Tibial artery (tissue), 4 donors: Measurements from ENCODE around the gene PDLIM7.

Experiments used
- DNase-seq, 2 donors: peaks; one replicate each; pipeline ENCODE4 v3.0.0-alpha.2; 2019
- H3K27ac ChIP-seq, 2 donors: fragments of 200-600 bp; sonication (generic) in 1 of 2; 1 replicate in 1 of 2; 2 replicates in 1 of 2; pipeline ENCODE4 v1.5.1; 2018 to 2019; ENCODE audit warnings: mild to moderate bottlenecking in 1 of 2
- H3K27me3 ChIP-seq, 2 donors: fragments of 200-600 bp; sonication (generic) in 1 of 2; one replicate each; pipeline versions ENCODE4 v1.5.1 to v1.6.0; 2016 to 2019
- H3K36me3 ChIP-seq, 3 donors: fragments of 200-600 bp; sonication (generic) in 2 of 3; one replicate each; pipeline ENCODE4 v1.5.1; 2016 to 2019; ENCODE audit warnings: mild to moderate bottlenecking in 2 of 3
- H3K4me1 ChIP-seq, 4 donors: fragments of 200-600 bp; sonication (generic) in 2 of 4; 1 replicate in 3 of 4; 2 replicates in 1 of 4; pipeline ENCODE4 v1.5.1; 2016 to 2019
- H3K4me3 ChIP-seq, 2 donors: fragments of 200-600 bp; sonication (generic) in 1 of 2; 1 replicate in 1 of 2; 2 replicates in 1 of 2; pipeline ENCODE4 v1.5.1; 2018 to 2019; ENCODE audit warnings: mild to moderate bottlenecking in 2 of 2
- H3K9me3 ChIP-seq, 3 donors: fragments of 200-600 bp; sonication (generic) in 1 of 3; one replicate each; pipeline ENCODE4 v1.5.1; 2016 to 2019
- intact Hi-C: fragments of 100-400 bp; cut with DNase I; formaldehyde crosslinking; loops from one replicate; pipeline ENCODE4 v1.15.0; 2023; ENCODE audit warnings: low total_unique reads
- TF ChIP-seq, protein P1 (sequence below), 2 experiments: fragments of 200-600 bp in 1 of 2; fragments of 450-650 bp in 1 of 2; IDR thresholded peaks; one replicate each; pipeline ENCODE4 v1.5.1; 2017 to 2019; ENCODE audit warnings: antibody characterized with exemption in 2 of 2, mild to moderate bottlenecking in 1 of 2, moderate library complexity in 1 of 2

Gene PDLIM7

DNA sequence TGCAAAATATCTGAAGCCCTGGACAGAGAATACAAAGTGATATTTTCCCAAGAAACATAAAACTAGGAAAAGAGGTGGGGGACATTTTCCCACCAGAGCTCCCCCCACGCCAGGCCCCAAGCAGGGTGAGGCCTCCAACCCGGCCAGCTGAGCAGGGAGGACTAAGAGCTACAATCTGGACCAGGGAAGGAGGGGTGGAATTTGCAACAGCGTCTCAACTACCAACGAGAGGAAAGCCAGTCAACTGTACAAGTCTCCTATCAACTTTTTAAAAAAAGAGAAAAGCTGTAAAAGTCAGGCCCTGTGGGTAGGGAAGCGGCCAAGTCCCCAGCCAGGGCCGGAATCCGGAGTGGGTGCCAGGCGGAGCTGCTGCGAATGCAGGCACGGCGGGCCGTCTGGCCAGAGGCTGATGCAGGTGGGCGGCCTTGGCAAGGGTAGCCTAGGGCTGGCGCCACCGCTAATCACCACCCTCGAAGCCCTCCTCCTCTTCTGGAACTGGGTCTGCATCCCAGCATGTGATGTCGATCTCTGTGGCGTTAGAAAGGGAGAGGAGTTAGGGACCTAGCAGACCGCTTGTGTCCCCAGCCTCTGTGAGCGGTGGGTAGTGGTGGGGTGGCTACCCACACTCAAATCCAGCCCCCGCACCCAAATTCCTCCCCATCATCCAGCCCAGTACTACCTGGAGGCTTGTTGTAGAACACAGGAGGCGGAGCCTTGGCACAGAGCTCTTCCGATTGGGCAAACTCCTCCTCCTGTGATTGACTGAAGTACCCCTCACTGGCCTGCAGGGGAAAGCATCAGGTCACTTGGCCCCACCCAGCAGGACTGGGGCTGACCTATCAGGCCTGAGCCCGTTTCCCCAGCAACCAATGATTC, 40.2 kb downstream of the PDLIM7 start:
- H3K27me3 ChIP-seq, result peaks cover 0 to 10% of the 10 kb centered on the region in 2 donors
- intact Hi-C loops, result loop anchor here (2.0 kb wide), 1 partner anchor 36 kb away; no protein-coding TSS in a partner anchor
- H3K4me3 ChIP-seq, result no peak overlapping the region
- H3K27ac ChIP-seq, result peak overlapping the region; percentile 62 to 79
- H3K4me1 ChIP-seq, result peaks cover 0 to 45% (median 31%) of the 10 kb centered on the region in 4 donors
- H3K9me3 ChIP-seq, result no peaks in the 10 kb centered on the region
- H3K36me3 ChIP-seq, result peaks cover 0 to 30% (median 30%) of the 10 kb centered on the region in 3 donors
- TF ChIP-seq, protein P1, sequence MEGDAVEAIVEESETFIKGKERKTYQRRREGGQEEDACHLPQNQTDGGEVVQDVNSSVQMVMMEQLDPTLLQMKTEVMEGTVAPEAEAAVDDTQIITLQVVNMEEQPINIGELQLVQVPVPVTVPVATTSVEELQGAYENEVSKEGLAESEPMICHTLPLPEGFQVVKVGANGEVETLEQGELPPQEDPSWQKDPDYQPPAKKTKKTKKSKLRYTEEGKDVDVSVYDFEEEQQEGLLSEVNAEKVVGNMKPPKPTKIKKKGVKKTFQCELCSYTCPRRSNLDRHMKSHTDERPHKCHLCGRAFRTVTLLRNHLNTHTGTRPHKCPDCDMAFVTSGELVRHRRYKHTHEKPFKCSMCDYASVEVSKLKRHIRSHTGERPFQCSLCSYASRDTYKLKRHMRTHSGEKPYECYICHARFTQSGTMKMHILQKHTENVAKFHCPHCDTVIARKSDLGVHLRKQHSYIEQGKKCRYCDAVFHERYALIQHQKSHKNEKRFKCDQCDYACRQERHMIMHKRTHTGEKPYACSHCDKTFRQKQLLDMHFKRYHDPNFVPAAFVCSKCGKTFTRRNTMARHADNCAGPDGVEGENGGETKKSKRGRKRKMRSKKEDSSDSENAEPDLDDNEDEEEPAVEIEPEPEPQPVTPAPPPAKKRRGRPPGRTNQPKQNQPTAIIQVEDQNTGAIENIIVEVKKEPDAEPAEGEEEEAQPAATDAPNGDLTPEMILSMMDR (IDR thresholded peaks at IDR 0.05), result peak; percentile 86 to 92
- peak; percentile 90 to 94 for DNase-seq

DNA sequence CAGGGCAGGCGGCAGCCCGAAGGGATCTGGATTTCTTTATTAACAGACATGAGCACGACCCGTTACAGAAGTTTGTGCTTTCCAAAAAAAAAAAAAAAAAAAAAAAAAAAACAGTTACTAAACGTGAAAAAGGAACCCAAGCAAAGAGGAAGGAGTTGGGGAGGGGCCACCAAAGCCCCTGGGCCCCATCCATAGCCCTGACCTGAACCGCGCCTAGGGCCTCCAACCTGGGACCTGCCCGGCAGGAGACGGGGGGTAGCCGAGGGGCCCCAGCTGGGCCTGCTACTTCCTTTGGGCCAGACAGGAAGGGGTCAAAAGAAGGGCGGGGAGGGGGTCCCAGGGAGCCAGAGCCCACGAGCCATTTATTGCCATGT, 40.8 kb downstream of the PDLIM7 start:
- Histone ChIP-seq H3K4me3 (no peak overlapping the region), H3K36me3 (peaks cover 0 to 30% (median 27%) of the 10 kb centered on the region in 3 donors), H3K27me3 (peaks cover 0 to 16% of the 10 kb centered on the region in 2 donors), H3K9me3 (no peaks in the 10 kb centered on the region), H3K27ac (peak overlapping the region; percentile 62 to 79), H3K4me1 (peaks cover 0 to 45% (median 31%) of the 10 kb centered on the region in 4 donors)
- TF ChIP-seq, protein P1 (IDR thresholded peaks at IDR 0.05), result no peak
- intact Hi-C loops, result loop anchor here (2.0 kb wide), 1 partner anchor 36 kb away; no protein-coding TSS in a partner anchor
- DNase-seq, result no peak

DNA sequence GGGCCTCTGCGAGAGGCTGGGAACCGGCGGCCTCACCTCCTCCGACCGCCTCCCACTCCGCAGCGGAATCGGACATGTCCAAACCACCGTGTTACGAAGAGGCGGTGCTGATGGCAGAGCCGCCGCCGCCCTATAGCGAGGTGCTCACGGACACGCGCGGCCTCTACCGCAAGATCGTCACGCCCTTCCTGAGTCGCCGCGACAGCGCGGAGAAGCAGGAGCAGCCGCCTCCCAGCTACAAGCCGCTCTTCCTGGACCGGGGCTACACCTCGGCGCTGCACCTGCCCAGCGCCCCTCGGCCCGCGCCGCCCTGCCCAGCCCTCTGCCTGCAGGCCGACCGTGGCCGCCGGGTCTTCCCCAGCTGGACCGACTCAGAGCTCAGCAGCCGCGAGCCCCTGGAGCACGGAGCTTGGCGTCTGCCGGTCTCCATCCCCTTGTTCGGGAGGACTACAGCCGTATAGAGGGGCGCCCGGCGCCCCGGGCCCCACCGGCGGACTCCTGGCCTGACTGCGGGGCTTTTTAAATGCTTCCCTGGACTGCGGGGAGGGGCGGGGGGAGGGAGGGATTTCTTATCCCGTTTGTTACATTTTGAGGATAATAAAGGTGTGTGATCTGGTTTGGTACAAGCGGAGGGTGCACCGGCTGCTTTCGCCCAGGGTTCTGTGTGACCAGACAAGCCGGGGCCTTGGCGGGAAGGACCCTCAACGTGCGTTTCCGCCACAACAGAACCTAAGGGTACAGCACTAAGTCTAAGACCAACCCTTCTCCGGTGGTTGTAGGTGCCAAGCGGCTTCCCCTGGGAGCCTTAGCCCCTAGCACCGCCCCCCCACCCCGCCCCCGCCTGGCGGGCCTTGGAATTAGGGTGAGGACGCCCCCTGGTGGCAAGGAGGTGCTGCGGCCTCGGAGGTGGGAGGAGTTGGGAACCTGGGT, 41.5 kb downstream of the PDLIM7 start:
- Histone ChIP-seq H3K36me3 (peaks cover 0 to 30% (median 27%) of the 10 kb centered on the region in 3 donors), H3K27ac (peak overlapping the region; percentile 62 to 79), H3K4me1 (peaks cover 0 to 45% (median 31%) of the 10 kb centered on the region in 4 donors), H3K9me3 (no peaks in the 10 kb centered on the region), H3K4me3 (peak overlapping the region; percentile 56 to 62), H3K27me3 (peaks cover 0 to 18% of the 10 kb centered on the region in 2 donors)
- DNase-seq, result peak; percentile 94 to 97
- TF ChIP-seq, protein P1 (IDR thresholded peaks at IDR 0.05), result peak; percentile 77 to 97
- intact Hi-C loops, result loop anchor here (2.0 kb wide), 3 partner anchors 37 to 51 kb away; no protein-coding TSS in a partner anchor

DNA sequence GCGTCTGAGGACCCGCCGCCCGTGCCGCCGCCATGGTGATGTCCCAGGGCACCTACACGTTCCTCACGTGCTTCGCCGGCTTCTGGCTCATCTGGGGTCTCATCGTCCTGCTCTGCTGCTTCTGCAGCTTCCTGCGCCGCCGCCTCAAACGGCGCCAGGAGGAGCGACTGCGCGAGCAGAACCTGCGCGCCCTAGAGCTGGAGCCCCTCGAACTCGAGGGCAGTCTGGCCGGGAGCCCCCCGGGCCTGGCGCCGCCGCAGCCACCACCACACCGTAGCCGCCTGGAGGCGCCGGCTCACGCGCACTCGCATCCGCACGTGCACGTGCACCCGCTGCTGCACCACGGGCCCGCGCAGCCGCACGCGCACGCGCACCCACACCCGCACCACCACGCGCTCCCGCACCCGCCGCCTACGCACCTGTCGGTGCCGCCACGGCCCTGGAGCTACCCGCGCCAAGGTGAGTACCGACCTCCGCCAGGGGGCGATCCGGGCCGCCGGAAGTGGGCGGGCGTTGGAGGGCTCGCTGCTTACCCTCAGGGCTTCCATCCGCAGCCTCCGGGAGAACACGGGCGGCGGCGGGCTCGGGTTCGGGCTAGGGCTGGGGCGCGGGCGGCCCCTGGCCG, 42.3 kb downstream of the PDLIM7 start:
- peak; percentile 65 to 88 for DNase-seq
- H3K36me3 ChIP-seq, result peaks cover 0 to 24% (median 23%) of the 10 kb centered on the region in 3 donors
- H3K27me3 ChIP-seq, result peaks cover 0 to 26% of the 10 kb centered on the region in 2 donors
- peaks cover 0 to 45% (median 31%) of the 10 kb centered on the region in 4 donors for H3K4me1 ChIP-seq
- intact Hi-C loops, result loop anchor here (2.0 kb wide), 2 partner anchors 44 to 50 kb away; no protein-coding TSS in a partner anchor
- H3K9me3 ChIP-seq, result no peaks in the 10 kb centered on the region
- H3K4me3 ChIP-seq, result peak overlapping the region; percentile 56 to 62
- TF ChIP-seq, protein P1 (IDR thresholded peaks at IDR 0.05), result peak; percentile 60 to 75
- peak overlapping the region; percentile 62 to 79 for H3K27ac ChIP-seq
